ENCODE data around the gene CAPG.
A peak's percentile ranks its signal among the peaks of the same experiment; 100 is the strongest.
"Not testable (repeated sequence)": the region's sequence is repeated elsewhere in the genome, so short reads cannot be mapped to it uniquely, and the experiment has no call there.

CAPG gene

GRCh38 chr2:85398426-85399182 lies 11.6 kb downstream of the CAPG start:
- no peak for DNase-seq (ENCODE audit: low read depth in 1 of 2, low spot score in 1 of 2)

- no peak for DNase-seq (ENCODE audit: low read depth in 1 of 2, low spot score in 1 of 2)
Measured at GRCh38 chr2:85397925-85398331, 12.2 kb downstream of the CAPG start.

- no peak for DNase-seq (ENCODE audit: low read depth in 1 of 2, low spot score in 1 of 2)
Measured at GRCh38 chr2:85396531-85397470, 13.4 kb downstream of the CAPG start.

GRCh38 chr2:85395912-85396475 lies 14.2 kb downstream of the CAPG start:
- DNase-seq (ENCODE audit: low read depth in 1 of 2, low spot score in 1 of 2): no peak

- no peak for DNase-seq (ENCODE audit: low read depth in 1 of 2, low spot score in 1 of 2)
Measured at GRCh38 chr2:85394976-85395375, 15.2 kb downstream of the CAPG start.

GRCh38 chr2:85394261-85394681 lies 15.9 kb downstream of the CAPG start:
- no peak for DNase-seq (ENCODE audit: low read depth in 1 of 2, low spot score in 1 of 2)

GRCh38 chr2:85393836-85394235 lies 16.3 kb downstream of the CAPG start:
- DNase-seq (ENCODE audit: low read depth in 1 of 2, low spot score in 1 of 2): no peak

GRCh38 chr2:85390941-85391669 lies 19.1 kb downstream of the CAPG start:
- peak; percentile 47 to 51 for DNase-seq (ENCODE audit: low read depth in 1 of 2, low spot score in 1 of 2)

GRCh38 chr2:85388878-85389538 lies 21.2 kb downstream of the CAPG start:
- DNase-seq (ENCODE audit: low read depth in 1 of 2, low spot score in 1 of 2): no peak

GRCh38 chr2:85387754-85388153 lies 22.4 kb downstream of the CAPG start:
- DNase-seq (ENCODE audit: low read depth in 1 of 2, low spot score in 1 of 2): no peak

GRCh38 chr2:85385746-85386145 lies 24.4 kb downstream of the CAPG start:
- no peak for DNase-seq (ENCODE audit: low read depth in 1 of 2, low spot score in 1 of 2)

GRCh38 chr2:85383850-85384249 lies 26.3 kb downstream of the CAPG start:
- DNase-seq (ENCODE audit: low read depth in 1 of 2, low spot score in 1 of 2): no peak

- not testable (repeated sequence) for DNase-seq (ENCODE audit: low read depth in 1 of 2, low spot score in 1 of 2)
Measured at GRCh38 chr2:85383151-85383550, 27.0 kb downstream of the CAPG start.

- DNase-seq (ENCODE audit: low read depth in 1 of 2, low spot score in 1 of 2): no peak
Measured at GRCh38 chr2:85380048-85380447, 30.1 kb downstream of the CAPG start.

- DNase-seq (ENCODE audit: low read depth in 1 of 2, low spot score in 1 of 2): no peak
Measured at GRCh38 chr2:85378257-85378656, 31.9 kb downstream of the CAPG start.

GRCh38 chr2:85377083-85377482 lies 33.1 kb downstream of the CAPG start:
- DNase-seq (ENCODE audit: low read depth in 1 of 2, low spot score in 1 of 2): no peak

- no peak for DNase-seq (ENCODE audit: low read depth in 1 of 2, low spot score in 1 of 2)
Measured at GRCh38 chr2:85376291-85377065, 33.7 kb downstream of the CAPG start.

- DNase-seq (ENCODE audit: low read depth in 1 of 2, low spot score in 1 of 2): no peak
Measured at GRCh38 chr2:85371045-85371444, 39.1 kb downstream of the CAPG start.

GRCh38 chr2:85369500-85369899 lies 40.7 kb downstream of the CAPG start:
- DNase-seq (ENCODE audit: low read depth in 1 of 2, low spot score in 1 of 2): no peak

- no peak for DNase-seq (ENCODE audit: low read depth in 1 of 2, low spot score in 1 of 2)
Measured at GRCh38 chr2:85368921-85369320, 41.2 kb downstream of the CAPG start.

Measured in activated CD4-positive, alpha-beta T cell treated with anti-CD3 and anti-CD28 coated beads, Interleukin-2, amount 50 U/mL, for 24 hours (primary cell).